Measurements from ENCODE around the gene TMIGD2.

Gene TMIGD2

DNA sequence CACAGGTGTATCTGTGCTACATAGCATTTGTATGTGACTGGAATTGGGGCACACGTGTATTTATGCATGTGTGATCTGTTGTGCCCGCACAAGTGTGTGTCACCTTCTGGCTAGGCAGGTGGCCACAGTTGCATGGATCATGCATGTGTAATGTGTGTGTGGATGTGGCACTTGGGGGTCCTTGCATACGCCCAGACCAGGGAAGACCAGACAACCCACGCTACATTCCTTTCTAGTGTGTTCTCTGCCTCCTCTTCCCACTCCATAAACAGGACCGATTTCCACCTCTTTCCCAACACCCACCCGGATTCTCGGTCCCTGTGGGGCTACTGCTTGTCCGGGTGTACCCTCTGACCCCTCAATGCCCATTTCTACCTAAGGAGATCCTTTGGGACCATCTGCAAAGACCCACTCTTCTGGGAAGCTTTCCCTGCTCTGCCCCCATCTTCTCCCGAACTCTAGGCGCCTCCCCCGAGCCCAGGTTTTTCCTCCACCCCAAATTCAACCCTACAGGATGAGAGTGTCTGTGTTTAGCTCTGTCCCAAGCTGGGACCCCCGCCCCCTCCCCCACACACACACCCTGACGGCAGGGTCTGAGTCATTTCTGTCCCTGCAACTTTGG, 24.1 kb upstream of the TMIGD2 start:
- DNase-seq = no peak

- no peak for DNase-seq
Observed at GRCh38 chr19:4324228-4324627, 22.0 kb upstream of the TMIGD2 start.

DNA sequence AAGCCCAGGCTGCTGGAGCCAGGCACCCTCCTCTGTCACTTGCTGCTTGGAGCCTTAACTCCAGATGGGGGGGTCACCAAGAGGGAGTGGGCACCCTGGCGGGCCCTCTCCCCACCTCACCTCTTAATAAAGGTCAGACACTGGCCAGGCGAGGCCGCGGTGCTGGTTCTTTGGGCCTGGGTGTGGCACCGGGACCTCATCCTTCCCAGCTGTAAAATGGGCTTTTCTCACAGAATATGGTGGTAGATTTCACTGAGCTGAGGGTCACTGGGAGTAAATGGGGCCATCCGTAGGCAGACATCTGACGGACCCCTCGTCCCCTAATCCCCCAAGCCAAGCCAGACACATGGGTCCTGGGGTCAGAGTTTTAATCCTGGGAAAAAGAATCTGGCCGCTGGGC, 21.5 kb upstream of the TMIGD2 start:
- no peak for DNase-seq

DNA sequence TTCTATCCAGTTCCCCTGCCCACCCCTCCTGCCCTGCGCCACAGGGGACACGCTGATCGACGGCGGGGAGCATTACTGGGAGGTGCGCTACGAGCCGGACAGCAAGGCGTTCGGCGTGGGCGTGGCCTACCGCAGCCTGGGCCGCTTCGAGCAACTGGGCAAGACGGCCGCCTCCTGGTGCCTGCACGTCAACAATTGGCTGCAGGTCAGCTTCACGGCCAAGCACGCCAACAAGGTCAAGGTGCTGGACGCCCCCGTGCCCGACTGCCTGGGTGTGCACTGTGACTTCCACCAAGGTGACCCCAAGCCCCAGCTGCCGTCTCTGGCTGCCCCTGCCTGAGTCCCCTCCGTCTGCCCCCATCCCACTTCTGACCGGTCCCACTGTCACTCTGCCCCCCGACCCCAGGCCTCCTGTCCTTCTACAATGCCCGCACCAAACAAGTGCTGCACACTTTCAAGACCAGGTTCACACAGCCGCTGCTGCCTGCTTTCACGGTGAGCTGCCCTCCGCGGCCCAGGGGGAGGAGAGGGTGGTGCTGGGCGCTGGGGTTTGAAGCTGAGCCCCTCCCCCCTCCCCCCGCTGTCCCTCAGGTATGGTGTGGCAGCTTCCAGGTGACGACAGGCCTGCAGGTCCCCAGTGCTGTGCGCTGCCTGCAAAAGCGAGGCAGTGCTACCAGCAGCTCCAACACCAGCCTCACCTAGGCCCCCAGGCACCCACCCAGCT, 20.9 kb upstream of the TMIGD2 start:
- DNase-seq = no peak

- DNase-seq = no peak
Observed at GRCh38 chr19:4320419-4320818, 18.2 kb upstream of the TMIGD2 start.

DNA sequence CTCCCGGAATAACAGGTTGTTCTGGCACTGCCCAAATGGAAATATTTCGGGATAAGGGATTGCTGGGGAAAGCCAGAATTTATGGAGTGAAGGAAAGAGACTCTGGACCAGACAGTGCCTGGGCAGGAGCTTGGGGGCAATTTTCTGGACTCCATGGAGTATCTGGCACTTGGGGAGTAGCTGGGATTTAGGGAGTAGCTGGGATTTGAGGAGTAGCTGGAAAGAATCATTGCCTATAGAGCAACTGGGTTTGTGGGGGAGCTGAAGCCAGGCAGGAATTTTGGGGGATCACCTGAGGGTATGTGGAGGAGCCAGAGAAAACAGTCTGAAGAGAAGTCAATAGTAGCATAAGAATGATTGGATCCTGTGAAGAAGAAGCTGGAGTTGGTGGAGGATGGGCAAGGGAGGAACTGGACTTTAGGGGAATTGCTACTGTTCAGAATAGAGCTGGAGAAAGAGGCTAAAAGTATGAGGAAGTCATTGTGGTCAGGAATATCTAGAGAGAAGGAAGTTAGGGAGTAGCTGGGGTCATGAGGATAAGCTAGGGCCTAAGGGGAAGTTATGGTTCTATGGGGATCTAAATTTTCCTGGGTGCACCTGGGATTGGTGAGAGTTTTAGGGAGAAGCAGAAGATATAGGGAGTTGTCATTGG, 17.0 kb upstream of the TMIGD2 start:
- no peak for DNase-seq

DNA sequence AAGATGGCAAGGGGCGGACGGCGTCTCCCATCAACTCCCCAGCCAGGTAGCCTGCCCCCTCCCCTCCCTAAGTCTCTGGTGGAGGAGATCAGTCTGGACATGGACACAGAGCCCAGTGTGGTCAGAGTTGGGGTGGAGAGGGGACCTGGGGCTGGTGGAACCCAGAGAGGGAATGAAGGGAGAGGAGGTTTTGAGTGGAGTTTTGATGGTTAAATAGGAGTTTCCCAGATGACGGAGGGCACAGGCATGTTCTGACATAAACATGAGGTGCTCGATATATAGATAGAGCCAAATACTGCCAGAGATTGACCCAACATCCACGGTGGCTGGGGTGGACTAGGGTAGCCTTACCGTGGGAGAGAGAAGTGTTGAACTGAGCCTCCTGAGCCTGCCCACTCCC, 16.3 kb upstream of the TMIGD2 start:
- DNase-seq = no peak

- DNase-seq = no peak
Observed at GRCh38 chr19:4316956-4317355, 14.8 kb upstream of the TMIGD2 start.

GRCh38 chr19:4313847-4314490, 11.8 kb upstream of the TMIGD2 start:
- no peak for DNase-seq

GRCh38 chr19:4310247-4311121, 8.3 kb upstream of the TMIGD2 start:
- DNase-seq = no peak

DNA sequence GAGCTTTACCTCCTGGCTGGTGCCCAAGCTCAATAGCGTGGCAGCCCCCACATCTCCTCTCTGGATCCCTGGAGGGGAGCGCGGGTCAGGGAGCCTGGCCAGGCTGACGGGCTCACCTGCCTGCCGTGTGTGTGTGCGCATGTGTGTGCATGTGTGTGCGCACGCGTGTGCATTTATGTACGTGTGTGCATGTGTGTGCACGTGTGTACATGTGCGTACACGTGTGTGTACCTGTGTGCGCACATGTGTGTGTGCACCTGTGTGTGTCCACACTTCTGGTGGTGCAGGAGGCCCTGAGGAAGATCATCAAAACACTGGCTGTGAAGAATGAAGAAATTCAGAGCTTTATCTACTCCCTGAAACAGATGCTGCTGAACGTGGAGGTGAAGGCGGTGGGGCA, 3.5 kb upstream of the TMIGD2 start:
- no peak for DNase-seq

- no peak for DNase-seq
Observed at GRCh38 chr19:4305257-4305612, 3.0 kb upstream of the TMIGD2 start.

GRCh38 chr19:4304538-4305256, 2.5 kb upstream of the TMIGD2 start, which contains the start of gene FSD1:
Gene FSD1, plus strand, starts transcription at chr19:4304598. Its CDS starts 149 bp downstream, at chr19:4304747.
- peak; percentile 28 for DNase-seq

DNA sequence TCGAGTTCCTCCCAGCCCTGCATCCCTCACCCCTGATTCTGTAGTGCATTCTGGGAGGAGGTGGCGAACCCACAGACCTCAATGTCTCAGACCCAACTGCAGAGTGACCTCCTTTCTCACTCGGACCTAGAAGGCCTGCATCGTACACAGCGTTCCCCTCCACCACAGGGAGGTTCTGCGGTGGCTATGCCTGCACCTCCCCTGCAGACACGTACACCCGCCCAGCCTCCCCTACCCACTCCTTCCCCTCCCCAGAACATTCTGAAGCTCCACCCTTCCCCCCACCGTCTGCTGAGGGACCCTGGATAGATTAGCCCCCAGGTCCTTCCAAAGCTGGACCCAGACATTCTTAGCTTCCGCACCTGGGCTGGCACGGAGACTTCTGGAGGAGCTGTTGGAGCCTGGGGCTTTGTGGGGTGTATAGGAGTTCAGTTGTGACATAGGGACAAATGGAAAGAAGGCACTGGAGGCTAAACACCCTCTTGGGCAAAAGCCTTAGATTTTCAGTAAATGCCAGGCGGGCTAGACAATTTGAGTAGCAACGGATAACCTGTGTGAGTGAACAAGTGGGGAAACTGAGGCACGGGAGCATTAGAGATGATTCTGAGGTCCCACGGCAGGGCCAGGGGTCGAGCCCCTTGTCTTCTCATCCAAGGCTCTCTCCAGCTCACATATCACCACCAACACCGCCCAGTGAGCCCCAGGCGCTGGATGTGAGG, 1.8 kb upstream of the TMIGD2 start:
- no peak for DNase-seq

DNA sequence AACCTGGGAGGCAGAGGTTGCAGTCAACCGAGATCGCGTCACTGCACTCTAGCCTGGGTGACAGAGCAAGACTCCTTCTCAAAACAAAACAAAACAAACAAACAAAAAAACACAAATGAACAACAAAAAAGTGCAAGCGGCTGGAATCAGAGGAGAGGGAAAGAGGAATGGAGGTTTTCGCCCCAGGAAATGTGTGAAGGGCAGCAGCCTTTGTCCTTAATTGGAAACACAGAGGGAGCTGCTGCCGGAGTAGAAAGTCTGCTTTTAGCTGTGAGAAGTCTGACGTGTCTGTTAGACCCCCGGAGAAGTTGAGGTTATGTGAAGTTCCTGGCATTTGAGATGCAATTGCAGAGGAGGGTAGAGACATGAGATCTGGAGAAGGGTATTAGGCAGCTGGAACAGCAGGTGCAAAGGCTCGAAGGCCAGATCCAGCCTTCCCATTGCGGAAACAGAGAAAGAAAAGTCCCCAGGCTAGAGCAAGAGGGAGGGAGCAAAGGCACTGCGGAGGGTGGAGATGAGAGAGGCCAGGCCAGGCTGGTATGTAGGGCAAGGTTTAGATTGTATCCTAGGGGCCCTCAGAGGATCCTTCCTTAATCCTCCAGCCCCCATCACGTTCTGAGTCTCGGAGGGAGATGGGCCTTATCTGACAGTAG, 473 bp downstream of the TMIGD2 start:
- no peak for DNase-seq

GRCh38 chr19:4300589-4300988, 1.6 kb downstream of the TMIGD2 start:
- DNase-seq = no peak

- no peak for DNase-seq
Observed at GRCh38 chr19:4298810-4299550, 3.2 kb downstream of the TMIGD2 start.

- DNase-seq = no peak
Observed at GRCh38 chr19:4297901-4298809, 4.0 kb downstream of the TMIGD2 start.
